Skin of body (tissue), 2 donors: Measurements from ENCODE around the gene CELSR3. TPM values are rescaled to one million over a fixed set of nuclear protein-coding genes. Genes with fewer than 3 reads are reported as not detected.

Experiments used
- DNase-seq: peaks from one replicate; lab custom pipeline; 2025; lab: John Stamatoyannopoulos, UW
- total RNA-seq: library from RNA; depleted of rRNA; stranded (reverse); fragments of >200 nt; gene quantifications from one replicate; pipeline ENCODE4 v1.2.3, GENCODE V29; 2014

The CELSR3 gene
- total RNA-seq, 1 donor from 2014 or later, result 0.39 TPM

- DNase-seq, result no peak
These were observed 26.5 kb downstream of the CELSR3 start for GRCh38 chr3:48636149-48636655.

- DNase-seq, result peak; percentile 92
These were observed 27.3 kb downstream of the CELSR3 start, which contains the start of gene SLC26A6 for GRCh38 chr3:48635222-48636021. TSS of gene SLC26A6 (minus strand) at chr3:48635461. CDS start at chr3:48635393, 68 bp downstream.

DNA sequence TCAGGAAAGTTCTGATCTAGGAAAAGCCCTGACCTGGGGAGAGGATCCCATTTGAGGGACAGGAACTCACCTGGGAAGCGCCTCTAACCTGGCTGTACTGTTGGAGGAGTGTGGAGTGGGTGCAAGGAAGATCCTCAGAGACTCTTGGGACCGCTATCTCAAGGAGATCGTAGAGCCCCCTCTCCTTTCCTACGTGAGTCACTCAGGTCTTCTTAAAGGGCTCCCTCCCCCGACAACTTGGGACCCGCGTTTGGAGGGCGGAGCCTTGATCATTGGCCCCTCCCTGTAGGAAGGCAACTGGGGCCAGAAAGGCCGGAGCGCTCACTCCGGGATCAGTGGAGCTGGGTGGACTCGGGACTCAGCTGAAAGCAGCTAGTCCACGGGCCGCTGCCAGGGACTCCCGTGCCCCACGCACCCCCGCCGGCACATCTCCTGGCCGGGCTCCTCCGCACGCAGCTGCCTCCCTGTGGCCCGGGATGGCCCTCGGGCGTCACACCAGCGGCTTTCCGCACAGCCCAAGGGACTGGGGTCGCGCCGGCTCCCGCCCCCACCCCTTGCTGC is 27.9 kb downstream of the CELSR3 start:
- DNase-seq, result no peak

- DNase-seq, result no peak
These were observed 28.9 kb downstream of the CELSR3 start for GRCh38 chr3:48633743-48634142.

- no peak for DNase-seq
These were observed 29.4 kb downstream of the CELSR3 start for GRCh38 chr3:48633256-48633655.

GRCh38 chr3:48631516-48632448 is 30.9 kb downstream of the CELSR3 start:
- no peak for DNase-seq

- no peak for DNase-seq
These were observed 31.9 kb downstream of the CELSR3 start for GRCh38 chr3:48630833-48631232.

DNA sequence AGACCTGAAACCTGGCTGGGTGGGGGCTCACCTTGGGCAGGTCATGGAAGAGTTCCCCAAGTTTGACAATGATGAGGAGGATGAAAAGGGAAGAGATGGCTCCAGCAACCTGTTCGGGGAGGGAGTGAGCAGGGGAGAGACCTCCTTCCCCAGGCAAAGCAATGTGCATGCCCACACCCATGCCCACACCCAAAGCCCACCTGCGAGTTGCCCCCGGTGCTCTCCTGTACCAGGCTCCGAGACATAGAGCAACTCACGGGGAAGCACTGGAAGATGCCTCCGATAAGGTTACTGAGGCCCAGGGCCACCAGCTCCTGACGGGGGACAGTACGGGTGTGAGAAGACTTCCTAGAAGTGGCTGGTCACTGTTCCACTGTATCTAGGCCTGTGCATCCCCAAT is 32.3 kb downstream of the CELSR3 start:
- no peak for DNase-seq

DNA sequence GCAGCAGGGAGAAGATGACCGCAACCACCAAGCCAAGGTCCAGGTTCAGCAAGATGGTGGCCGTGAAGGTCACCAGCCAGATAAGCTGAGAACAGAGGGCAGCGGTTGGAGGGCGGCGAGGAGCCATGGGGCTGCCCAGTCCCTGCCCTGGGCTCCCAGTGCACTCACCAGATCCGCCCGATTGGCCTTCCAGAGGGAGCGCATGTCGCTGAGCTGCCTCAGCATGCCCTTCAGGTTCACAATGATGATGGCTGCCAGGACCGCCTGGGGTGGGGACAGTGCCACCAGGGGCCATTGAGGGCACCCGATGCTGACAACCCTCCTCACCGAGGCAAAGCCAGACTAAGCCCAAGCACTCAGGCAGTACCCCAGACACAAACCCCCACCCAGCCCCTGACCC is 32.8 kb downstream of the CELSR3 start:
- no peak for DNase-seq

GRCh38 chr3:48628277-48629017 is 34.2 kb downstream of the CELSR3 start:
- no peak for DNase-seq

DNA sequence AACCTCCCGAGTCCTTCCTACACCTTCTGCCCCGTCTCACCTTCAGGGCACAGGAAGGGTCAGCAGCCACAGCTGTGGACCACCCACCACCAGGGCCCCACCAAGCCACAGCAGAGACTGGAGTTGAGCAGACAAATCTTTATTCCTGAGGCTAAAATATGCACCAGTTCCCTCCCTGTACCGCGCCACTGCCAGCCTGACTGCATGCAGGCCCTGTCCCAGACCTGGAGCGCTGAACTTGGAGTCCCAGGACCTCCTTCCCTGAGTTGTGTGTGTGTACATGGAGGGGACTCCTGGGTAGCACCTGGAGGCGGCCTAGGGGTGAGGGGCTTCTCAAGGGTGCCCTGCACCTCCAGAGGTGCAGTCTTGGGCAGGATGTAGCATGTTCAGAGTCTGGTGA is 37.1 kb downstream of the CELSR3 start:
- no peak for DNase-seq

GRCh38 chr3:48624767-48625166 is 37.9 kb downstream of the CELSR3 start:
- no peak for DNase-seq

DNA sequence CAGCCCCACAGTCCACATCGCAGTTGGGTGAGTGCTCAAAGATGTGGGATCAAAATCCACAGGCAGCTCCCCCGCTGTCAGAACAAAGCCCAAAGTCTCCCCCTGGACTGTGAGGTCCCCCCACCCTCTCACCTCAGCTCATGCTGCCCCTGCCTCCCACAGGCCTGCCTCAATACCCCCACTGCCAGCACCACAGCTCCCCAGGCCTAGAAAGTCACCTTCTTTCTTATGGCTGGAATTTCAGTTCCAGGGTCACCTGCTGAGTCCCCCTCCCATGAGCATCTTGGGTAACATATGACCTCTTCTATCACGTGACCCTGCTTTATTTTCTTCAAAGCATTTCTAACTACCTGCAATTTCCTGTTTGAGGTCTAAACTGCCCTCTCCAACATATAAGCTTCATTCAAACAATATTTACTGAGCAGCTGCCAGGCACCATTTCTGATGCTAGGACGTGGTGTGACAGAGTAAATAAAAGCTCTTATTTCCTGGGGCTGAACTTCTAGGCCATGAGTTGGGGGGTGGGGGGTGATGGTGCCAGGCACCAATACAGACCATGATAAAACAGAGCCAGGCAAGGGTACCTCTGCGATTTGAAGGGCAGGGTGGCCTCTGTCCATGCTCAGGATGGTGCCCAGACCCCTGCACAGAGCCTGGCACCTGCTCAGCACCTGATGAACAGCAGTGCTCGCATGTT is 38.7 kb downstream of the CELSR3 start:
- no peak for DNase-seq

DNA sequence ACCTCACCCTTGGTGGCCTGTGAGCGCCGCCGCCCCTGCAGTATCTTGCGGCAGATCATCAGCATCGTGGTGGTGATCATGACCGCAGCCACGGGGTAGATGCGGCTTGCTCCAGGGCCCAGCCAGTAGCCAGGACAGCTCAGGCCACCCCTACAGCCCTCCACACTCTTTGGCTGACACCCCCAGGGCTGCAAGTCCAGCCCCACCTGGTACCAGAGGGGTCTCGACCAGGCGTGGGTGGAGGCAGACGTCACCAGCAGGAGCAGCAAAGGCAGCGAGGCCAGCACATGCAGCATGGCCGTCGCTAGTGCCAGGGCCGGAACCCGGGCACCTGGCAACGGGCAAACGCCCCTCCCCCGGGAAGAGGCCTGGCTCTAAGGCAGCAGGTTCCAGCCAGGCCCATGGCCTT is 41.2 kb downstream of the CELSR3 start, which contains the start of gene TMEM89:
Gene TMEM89, minus strand, starts transcription at position 309 of the 409 bp plus-strand sequence. Its CDS starts 13 bp downstream, at position 296.
- no peak for DNase-seq

- DNase-seq, result no peak
These were observed 42.9 kb downstream of the CELSR3 start for GRCh38 chr3:48619541-48620524.

DNA sequence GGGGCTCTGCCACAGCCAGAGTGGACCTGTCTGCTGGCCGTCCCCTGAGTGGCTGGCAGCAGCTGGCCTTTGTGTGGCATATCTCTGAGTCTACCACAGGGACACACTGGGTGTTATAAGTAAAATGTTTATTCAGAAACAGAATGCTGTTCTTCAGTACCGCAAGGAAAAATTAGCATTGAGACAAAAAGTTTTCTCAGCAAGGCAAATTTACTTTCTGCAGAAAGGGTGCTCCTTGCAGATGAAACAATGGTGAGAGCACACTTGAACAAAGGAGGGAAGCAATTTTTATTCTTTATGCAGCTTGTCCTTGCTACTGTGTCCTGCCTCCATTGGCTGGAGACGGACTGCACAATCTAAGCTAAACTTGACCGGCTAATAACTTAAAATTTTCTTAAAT is 45.1 kb downstream of the CELSR3 start:
- DNase-seq, result no peak

DNA sequence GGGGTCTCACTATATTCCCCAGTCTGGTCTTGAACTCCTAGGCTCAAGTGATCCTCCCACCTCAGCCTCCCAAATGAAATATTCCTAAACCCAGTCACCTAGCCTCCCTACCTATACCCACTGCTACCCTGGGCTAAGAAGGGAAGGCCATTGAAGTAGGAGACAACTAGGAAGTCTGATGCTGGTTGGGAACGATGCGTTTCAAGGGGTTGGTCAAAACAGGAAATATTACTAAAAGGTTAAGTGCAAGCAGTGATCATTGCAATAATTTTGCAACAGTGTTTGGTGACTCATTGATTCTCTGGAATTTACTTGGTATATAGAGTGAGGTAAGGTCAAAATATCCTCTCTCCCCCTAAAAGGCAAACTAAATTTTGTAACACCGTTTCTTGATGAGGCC is 48.6 kb downstream of the CELSR3 start:
- DNase-seq, result no peak

- no peak for DNase-seq
These were observed 50.4 kb downstream of the CELSR3 start for GRCh38 chr3:48612309-48612708.
